ENCODE results near the gene CELSR1.
"Not testable (repeated sequence)": the region's sequence is repeated elsewhere in the genome, so short reads cannot be mapped to it uniquely, and the experiment has no call there.

- TF ChIP-seq CTCF (IDR thresholded peaks at IDR 0.05; ENCODE audit: insufficient read depth, low read depth, low read length); EZH2 (IDR thresholded peaks at IDR 0.05; ENCODE audit: insufficient read depth, low read length): not testable (repeated sequence)
These were observed 224.6 kb downstream of the CELSR1 start for GRCh38 chr22:46312848-46313247.
